GM13977 (cell line): ENCODE data around the gene RAI14.

Experiments
- DNase-seq: peaks from one replicate; pipeline ENCODE4 v3.0.0; 2012; ENCODE audit warnings: low spot score
- CTCF ChIP-seq: IDR thresholded peaks from 2 replicates; pipeline ENCODE4 v1.5.1; 2012; ENCODE audit warnings: mild to moderate bottlenecking, control low read depth; ENCODE audit not compliant: insufficient read depth; ENCODE audit errors: extremely low read depth, missing control alignments
- in situ Hi-C: fragments of 300-500 bp; cut with MboI; formaldehyde crosslinking; loops from one replicate; pipeline ENCODE4 v1.12.0; 2022; ENCODE audit warnings: low sequenced_read_pairs, low pct_unique_long_range_greater_than_20kb, mixed read lengths, inconsistent platforms; ENCODE audit not compliant: unreplicated experiment

Gene RAI14

GRCh38 chr5:34659168-34659567, 3.0 kb downstream of the RAI14 start:
- no peak for DNase-seq
- in situ Hi-C loops = no loop called here
- no peak for TF ChIP-seq CTCF

GRCh38 chr5:34660444-34660843, 4.3 kb downstream of the RAI14 start:
- in situ Hi-C loops = no loop called here
- no peak for DNase-seq
- TF ChIP-seq CTCF = no peak

GRCh38 chr5:34663771-34664496, 7.8 kb downstream of the RAI14 start:
- no peak for TF ChIP-seq CTCF
- in situ Hi-C loops = no loop called here

GRCh38 chr5:34666392-34667080, 10.4 kb downstream of the RAI14 start:
- no peak for TF ChIP-seq CTCF
- in situ Hi-C loops = no loop called here
- DNase-seq = no peak

More at GRCh38 chr5:34663771-34664496, 7.8 kb downstream of the RAI14 start:
- no peak for DNase-seq

- no peak for DNase-seq
- no peak for TF ChIP-seq CTCF
- in situ Hi-C loops = no loop called here
Observed at GRCh38 chr5:34667705-34668104, 11.6 kb downstream of the RAI14 start.

GRCh38 chr5:34669931-34670516, 13.9 kb downstream of the RAI14 start:
- DNase-seq = no peak
- TF ChIP-seq CTCF = no peak
- in situ Hi-C loops = no loop called here
